ENCODE results near the gene CEBPZ. TPM values are rescaled to one million over a fixed set of nuclear protein-coding genes. Genes with fewer than 3 reads are reported as not detected.

Gene CEBPZ
- total RNA-seq, 2 donors from 2014 or later, result 23.5 to 27.5 TPM

DNA sequence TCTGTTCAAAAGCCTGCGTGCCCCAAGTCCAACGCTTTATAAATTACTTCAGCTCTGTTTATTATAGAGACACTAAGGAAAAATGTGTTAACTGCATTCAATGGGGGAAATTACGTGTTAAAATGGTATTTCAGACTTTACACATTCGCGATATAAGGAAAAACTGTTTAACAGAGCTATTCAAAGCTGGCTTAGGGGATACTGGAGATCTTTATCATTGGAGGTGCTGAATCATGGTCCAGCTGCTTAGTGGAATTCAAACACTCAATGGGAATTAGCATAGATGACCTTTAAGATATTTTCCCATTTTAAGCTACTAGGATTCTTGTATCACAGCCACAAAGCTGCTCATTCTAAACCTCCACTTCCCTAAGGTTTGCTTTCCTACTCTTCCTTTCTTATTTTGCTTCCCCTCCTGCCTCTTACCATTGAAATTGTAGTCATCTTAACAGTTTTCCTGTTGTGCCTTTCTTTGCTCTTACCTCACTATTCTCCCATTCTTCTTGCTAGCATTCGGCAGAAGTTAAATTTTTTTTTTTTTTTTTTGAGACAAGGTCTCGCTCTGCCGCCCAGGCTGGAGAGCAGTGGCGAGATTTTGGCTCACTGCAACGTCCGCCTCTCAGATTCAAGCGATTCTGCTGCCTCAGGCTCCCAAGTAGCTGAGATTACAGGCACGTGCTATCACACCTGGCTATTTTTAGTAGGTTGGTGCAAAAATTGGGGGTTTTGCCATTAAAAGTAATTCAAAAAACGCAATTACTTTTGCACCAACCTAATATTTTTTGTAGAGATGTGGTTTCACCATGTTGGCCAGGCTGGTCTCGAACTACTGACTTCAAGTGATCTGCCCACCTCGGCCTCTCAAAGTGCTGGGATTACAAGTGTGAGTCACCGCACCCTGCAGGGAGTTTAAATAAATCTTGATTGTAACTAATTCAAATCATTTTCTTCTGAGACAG, 49.4 kb downstream of the CEBPZ start:
- Histone ChIP-seq H3K4me3 (no peak overlapping the region), H3K36me3 (no peaks in the 10 kb centered on the region), H3K27ac (no peak overlapping the region), H3K4me1 (no peaks in the 10 kb centered on the region), H3K9me3 (no peaks in the 10 kb centered on the region), H3K27me3 (no peaks in the 10 kb centered on the region)
- TF ChIP-seq, protein P1, sequence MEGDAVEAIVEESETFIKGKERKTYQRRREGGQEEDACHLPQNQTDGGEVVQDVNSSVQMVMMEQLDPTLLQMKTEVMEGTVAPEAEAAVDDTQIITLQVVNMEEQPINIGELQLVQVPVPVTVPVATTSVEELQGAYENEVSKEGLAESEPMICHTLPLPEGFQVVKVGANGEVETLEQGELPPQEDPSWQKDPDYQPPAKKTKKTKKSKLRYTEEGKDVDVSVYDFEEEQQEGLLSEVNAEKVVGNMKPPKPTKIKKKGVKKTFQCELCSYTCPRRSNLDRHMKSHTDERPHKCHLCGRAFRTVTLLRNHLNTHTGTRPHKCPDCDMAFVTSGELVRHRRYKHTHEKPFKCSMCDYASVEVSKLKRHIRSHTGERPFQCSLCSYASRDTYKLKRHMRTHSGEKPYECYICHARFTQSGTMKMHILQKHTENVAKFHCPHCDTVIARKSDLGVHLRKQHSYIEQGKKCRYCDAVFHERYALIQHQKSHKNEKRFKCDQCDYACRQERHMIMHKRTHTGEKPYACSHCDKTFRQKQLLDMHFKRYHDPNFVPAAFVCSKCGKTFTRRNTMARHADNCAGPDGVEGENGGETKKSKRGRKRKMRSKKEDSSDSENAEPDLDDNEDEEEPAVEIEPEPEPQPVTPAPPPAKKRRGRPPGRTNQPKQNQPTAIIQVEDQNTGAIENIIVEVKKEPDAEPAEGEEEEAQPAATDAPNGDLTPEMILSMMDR (IDR thresholded peaks at IDR 0.05), result no peak
- DNase-seq (ENCODE audit: low spot score), result no peak

DNA sequence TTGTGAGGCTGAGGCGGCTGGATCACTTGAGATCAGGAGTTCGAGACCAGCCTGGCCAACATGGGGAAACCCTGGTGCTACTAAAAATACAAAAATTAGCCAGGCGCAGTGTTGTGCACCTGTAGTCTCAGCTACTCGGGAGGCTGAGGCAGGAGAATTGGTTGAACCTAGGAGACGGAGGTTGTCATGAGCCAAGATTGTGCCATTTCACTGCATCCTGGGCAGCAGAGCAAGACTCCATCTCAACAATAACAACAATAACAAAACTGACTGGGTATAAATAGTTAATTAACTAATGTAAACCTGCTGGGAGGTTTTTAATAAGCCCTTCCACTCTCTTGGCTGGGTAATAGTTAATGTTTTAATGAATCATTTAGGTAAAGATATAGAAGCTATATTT, 50.8 kb downstream of the CEBPZ start:
- H3K27me3 ChIP-seq, result no peaks in the 10 kb centered on the region
- no peaks in the 10 kb centered on the region for H3K9me3 ChIP-seq
- no peak for DNase-seq (ENCODE audit: low spot score)

DNA sequence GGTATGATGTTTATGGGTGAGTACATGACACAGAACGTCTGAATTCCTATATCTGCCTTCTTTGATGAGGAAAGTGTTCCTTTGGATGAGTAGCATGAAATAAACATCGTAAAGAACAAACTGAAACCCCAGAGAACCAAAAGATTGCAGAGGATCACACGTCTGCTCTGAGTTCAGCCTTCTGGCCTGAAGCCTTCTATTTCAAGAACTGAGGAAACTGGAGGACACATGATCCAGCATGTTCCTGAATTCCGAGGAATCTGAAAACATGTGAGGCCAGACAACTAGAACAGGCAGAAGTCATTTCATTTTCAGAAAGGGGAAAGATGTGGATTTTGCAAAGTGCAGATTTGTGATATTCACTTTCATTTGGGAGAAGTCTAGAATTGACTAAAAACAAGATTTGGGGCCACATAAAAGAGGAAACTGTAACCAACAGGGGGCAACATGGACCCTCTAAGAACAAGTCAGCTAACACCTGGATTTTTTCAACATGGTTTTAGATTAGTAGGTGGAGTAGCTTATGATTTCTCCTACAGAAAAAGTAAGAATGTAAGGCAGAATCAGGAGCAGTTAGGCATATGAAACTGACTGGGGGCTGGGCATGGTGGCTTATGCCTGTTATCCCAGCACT, 51.3 kb downstream of the CEBPZ start:
- H3K4me3 ChIP-seq, result no peak overlapping the region
- H3K27me3 ChIP-seq, result no peaks in the 10 kb centered on the region
- TF ChIP-seq, protein P1 (IDR thresholded peaks at IDR 0.05), result no peak
- DNase-seq (ENCODE audit: low spot score), result no peak
- no peaks in the 10 kb centered on the region for H3K36me3 ChIP-seq
- no peaks in the 10 kb centered on the region for H3K4me1 ChIP-seq
- H3K27ac ChIP-seq, result no peak overlapping the region
- no peaks in the 10 kb centered on the region for H3K9me3 ChIP-seq

More for the DNA sequence above, 50.8 kb downstream of the CEBPZ start:
- no peaks in the 10 kb centered on the region for H3K36me3 ChIP-seq
- H3K27ac ChIP-seq, result no peak overlapping the region
- no peaks in the 10 kb centered on the region for H3K4me1 ChIP-seq
- TF ChIP-seq, protein P1 (IDR thresholded peaks at IDR 0.05), result no peak
- H3K4me3 ChIP-seq, result no peak overlapping the region

DNA sequence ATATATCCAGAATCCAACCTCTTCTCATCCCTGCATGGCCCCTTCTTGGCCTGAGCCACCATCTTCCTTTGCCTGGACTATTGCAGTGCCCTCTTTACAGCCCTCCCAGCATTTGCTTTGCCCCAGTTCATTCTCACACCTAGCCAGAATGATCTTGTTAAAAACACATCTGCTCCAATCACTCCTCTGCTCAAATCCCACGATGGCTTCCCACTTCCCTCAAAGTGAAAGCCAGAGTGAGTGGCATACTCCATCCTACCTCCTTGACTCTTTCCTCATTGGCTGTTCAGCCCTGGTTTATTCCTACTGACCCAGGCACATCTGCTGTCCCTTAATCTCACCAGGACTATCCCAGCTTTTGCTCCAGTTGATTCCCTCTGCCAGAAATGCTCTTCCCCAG, 57.7 kb downstream of the CEBPZ start:
- no peaks in the 10 kb centered on the region for H3K36me3 ChIP-seq
- H3K27ac ChIP-seq, result no peak overlapping the region
- H3K4me1 ChIP-seq, result no peaks in the 10 kb centered on the region
- H3K27me3 ChIP-seq, result no peaks in the 10 kb centered on the region
- H3K9me3 ChIP-seq, result no peaks in the 10 kb centered on the region
- TF ChIP-seq, protein P1 (IDR thresholded peaks at IDR 0.05), result no peak
- no peak overlapping the region for H3K4me3 ChIP-seq
- DNase-seq (ENCODE audit: low spot score), result no peak

- Histone ChIP-seq H3K4me1 (no peaks in the 10 kb centered on the region), H3K36me3 (no peaks in the 10 kb centered on the region), H3K27ac (no peak overlapping the region), H3K27me3 (no peaks in the 10 kb centered on the region), H3K4me3 (no peak overlapping the region), H3K9me3 (no peaks in the 10 kb centered on the region)
- TF ChIP-seq, protein P1 (IDR thresholded peaks at IDR 0.05), result no peak
- no peak for DNase-seq (ENCODE audit: low spot score)
Observed at GRCh38 chr2:37171624-37171950, 59.8 kb downstream of the CEBPZ start.
